Upper lobe of left lung (tissue), 4 donors: ENCODE measurements around the gene SMIM20.

ENCODE experiments used
- EP300 ChIP-seq, 4 donors: sonication (generic); formaldehyde crosslinking; IDR thresholded peaks; one replicate each; pipeline ENCODE4 v1.5.1; 2017; ENCODE audit warnings: antibody characterized with exemption in 4 of 4, control low read depth in 2 of 4
- POLR2A ChIP-seq, 4 donors: fragments of 450-650 bp; IDR thresholded peaks; one replicate each; pipeline ENCODE4 v1.5.1; 2016 to 2017; ENCODE audit warnings: antibody characterized with exemption in 4 of 4, mild to moderate bottlenecking in 2 of 4
- TF ChIP-seq, protein P1 (sequence below), 6 experiments: fragments of 450-650 bp in 4 of 6; fragments of 200-600 bp in 2 of 6; sonication (generic) in 2 of 6; IDR thresholded peaks; one replicate each; pipeline ENCODE4 v1.5.1; 2016 to 2019; ENCODE audit warnings: antibody characterized with exemption in 6 of 6

DNA sequence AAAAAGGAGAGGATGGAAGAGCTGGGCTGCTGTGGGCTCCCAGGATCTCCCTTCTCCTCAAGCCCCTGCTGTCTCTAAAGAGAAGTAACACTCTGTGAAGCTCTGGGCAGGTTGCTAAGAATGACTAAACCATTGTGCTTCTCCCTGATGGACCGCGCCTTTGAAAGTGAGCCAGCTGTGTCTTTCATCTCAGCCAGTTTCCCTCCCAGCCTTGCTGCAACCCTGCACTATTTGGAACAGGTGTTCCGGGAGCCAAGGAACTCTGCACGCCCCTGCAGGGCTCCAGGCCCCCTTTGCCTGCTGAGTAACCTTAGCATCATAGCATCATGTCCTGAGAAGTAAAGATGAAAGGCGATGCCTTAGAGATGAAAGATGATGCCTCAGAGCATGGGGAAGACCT, 39.7 kb downstream of the SMIM20 start:
- no peak for TF ChIP-seq POLR2A (IDR thresholded peaks at IDR 0.05)
- no peak for TF ChIP-seq EP300 (IDR thresholded peaks at IDR 0.05)
- TF ChIP-seq, protein P1, sequence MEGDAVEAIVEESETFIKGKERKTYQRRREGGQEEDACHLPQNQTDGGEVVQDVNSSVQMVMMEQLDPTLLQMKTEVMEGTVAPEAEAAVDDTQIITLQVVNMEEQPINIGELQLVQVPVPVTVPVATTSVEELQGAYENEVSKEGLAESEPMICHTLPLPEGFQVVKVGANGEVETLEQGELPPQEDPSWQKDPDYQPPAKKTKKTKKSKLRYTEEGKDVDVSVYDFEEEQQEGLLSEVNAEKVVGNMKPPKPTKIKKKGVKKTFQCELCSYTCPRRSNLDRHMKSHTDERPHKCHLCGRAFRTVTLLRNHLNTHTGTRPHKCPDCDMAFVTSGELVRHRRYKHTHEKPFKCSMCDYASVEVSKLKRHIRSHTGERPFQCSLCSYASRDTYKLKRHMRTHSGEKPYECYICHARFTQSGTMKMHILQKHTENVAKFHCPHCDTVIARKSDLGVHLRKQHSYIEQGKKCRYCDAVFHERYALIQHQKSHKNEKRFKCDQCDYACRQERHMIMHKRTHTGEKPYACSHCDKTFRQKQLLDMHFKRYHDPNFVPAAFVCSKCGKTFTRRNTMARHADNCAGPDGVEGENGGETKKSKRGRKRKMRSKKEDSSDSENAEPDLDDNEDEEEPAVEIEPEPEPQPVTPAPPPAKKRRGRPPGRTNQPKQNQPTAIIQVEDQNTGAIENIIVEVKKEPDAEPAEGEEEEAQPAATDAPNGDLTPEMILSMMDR (IDR thresholded peaks at IDR 0.05): no peak
